Activated CD4-positive, alpha-beta T cell treated with anti-CD3 and anti-CD28 coated beads, Interleukin-2, amount 50 U/mL, for 48 hours (primary cell): ENCODE measurements around the gene GSTA5.
"Not testable (repeated sequence)": the region's sequence is repeated elsewhere in the genome, so short reads cannot be mapped to it uniquely, and the experiment has no call there.

Experiments used
- DNase-seq, 2 experiments: peaks; one replicate each; pipeline ENCODE4 v3.0.0-alpha.2; 2020

The GSTA5 gene

GRCh38 chr6:52830869-52831268 is 9.7 kb downstream of the GSTA5 start:
- not testable (repeated sequence) for DNase-seq

GRCh38 chr6:52829046-52829817 is 11.4 kb downstream of the GSTA5 start:
- no peak for DNase-seq

- not testable (repeated sequence) for DNase-seq
Observed at GRCh38 chr6:52828621-52829020, 12.0 kb downstream of the GSTA5 start.

- not testable (repeated sequence) for DNase-seq
Observed at GRCh38 chr6:52827073-52827783, 13.4 kb downstream of the GSTA5 start.

- no peak for DNase-seq
Observed at GRCh38 chr6:52826513-52826912, 14.1 kb downstream of the GSTA5 start.

GRCh38 chr6:52825900-52826459 is 14.6 kb downstream of the GSTA5 start:
- not testable (repeated sequence) for DNase-seq

- DNase-seq: not testable (repeated sequence)
Observed at GRCh38 chr6:52825270-52825793, 15.3 kb downstream of the GSTA5 start.

GRCh38 chr6:52821842-52822241 is 18.8 kb downstream of the GSTA5 start:
- no peak for DNase-seq

GRCh38 chr6:52820198-52820597 is 20.4 kb downstream of the GSTA5 start:
- no peak for DNase-seq

- DNase-seq: peak; percentile 40 to 59
Observed at GRCh38 chr6:52815167-52816092, 25.2 kb downstream of the GSTA5 start.

- DNase-seq: not testable (repeated sequence)
Observed at GRCh38 chr6:52814545-52814944, 26.1 kb downstream of the GSTA5 start.

GRCh38 chr6:52809777-52810176 is 30.8 kb downstream of the GSTA5 start:
- DNase-seq: not testable (repeated sequence)

GRCh38 chr6:52808660-52809059 is 32.0 kb downstream of the GSTA5 start:
- no peak for DNase-seq

- DNase-seq: not testable (repeated sequence)
Observed at GRCh38 chr6:52803668-52804255, 36.9 kb downstream of the GSTA5 start, which contains the start of gene GSTA1. Gene GSTA1 (minus strand): TSS chr6:52803816. CDS start chr6:52799267, 4,549 bp downstream.

- no peak for DNase-seq
Observed at GRCh38 chr6:52802806-52803205, 37.8 kb downstream of the GSTA5 start.

GRCh38 chr6:52801188-52801841 is 39.3 kb downstream of the GSTA5 start:
- no peak for DNase-seq

GRCh38 chr6:52799272-52799671 is 41.3 kb downstream of the GSTA5 start:
- DNase-seq: not testable (repeated sequence)

- not testable (repeated sequence) for DNase-seq
Observed at GRCh38 chr6:52794366-52794765, 46.2 kb downstream of the GSTA5 start.

- no peak for DNase-seq
Observed at GRCh38 chr6:52790861-52791260, 49.8 kb downstream of the GSTA5 start.

GRCh38 chr6:52789658-52790057 is 51.0 kb downstream of the GSTA5 start:
- DNase-seq: not testable (repeated sequence)

GRCh38 chr6:52788478-52788877 is 52.1 kb downstream of the GSTA5 start:
- no peak for DNase-seq
